NCI-H2196 (cell line): ENCODE data around the gene SLC7A4.

Source experiments
- DNase-seq: peaks from one replicate; lab custom pipeline; 2025; ENCODE audit not compliant: unreplicated experiment; lab: John Stamatoyannopoulos, UW

Gene SLC7A4

DNA sequence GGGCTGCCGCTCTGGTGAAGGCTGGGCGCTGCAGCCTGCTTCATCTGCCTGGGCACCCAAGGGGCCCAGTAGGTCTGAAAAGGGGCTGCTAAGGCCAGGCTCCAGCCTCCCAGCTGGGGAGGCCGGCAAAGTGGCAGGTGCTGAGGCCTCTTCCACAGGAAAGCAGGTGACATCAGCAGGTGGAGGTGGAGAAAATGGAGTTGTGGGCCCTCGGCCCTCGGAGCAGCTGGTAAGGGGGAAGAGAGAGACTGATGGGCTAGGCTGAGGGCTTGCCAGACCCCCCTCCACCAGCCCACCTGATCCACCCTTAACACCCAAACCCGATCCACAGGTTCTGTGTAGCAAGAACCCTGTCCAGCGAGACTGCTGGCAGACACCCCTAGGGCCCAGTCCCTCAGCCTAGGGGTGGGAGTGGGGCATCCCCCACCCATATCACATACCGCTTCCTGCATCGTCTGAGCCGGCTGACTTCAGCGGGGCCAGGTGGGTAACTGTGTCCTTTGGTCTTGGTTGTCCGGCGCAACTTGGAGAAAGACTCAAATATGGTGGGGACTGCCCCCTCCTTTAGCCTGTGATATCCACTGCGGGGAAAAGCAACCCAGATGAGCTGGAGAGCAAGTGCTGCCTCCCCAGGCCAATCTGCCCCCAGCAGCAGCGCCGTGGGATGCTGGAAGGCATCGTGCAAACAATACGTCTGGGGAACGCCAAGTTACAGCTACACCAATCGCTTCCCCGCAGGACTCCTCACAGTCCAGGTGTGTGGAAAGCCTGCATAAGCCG is 32.0 kb downstream of the SLC7A4 start:
- DNase-seq, result no peak

DNA sequence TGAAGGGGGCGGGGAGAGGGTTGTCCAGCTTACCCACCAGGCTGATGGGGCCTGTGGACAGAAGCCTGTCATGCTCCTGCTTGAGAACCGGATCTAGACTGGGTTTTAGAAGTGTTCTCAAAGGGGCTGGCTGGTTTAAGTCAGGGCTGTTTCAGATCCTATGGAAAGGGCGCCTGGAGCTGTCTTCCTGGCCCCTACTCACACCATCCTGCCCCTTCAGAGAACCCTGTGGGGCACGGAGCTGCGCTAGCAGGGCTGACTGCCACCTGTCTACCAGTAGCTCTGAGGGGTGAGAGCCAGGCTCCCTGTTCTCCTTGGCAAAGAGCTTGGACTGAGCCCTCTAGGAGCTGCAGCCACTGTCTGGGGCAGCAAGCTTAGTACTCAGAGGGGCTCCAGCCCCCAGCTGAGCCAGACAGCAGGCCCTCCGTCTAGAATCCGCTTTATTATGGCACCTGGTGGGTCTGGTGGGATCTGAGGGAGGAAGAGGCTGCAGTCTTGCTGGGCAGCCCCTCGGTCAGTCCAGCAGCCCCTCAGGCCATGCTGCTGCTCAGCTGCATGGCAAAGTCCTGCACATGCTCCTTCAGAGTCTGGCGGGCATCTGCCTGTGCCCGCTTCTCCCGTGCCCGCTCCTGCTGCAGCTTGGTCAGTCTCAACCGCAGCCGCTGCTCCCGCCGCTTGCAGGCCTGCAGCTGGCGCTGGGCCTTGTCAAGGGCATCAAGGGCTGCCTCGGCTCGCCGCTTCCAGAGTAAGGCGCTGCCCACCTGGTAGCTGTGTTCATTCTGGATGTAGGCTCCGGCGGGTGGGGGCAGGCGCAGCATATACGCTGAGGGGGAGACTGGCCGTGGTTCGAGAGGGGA is 32.8 kb downstream of the SLC7A4 start:
- DNase-seq, result no peak

DNA sequence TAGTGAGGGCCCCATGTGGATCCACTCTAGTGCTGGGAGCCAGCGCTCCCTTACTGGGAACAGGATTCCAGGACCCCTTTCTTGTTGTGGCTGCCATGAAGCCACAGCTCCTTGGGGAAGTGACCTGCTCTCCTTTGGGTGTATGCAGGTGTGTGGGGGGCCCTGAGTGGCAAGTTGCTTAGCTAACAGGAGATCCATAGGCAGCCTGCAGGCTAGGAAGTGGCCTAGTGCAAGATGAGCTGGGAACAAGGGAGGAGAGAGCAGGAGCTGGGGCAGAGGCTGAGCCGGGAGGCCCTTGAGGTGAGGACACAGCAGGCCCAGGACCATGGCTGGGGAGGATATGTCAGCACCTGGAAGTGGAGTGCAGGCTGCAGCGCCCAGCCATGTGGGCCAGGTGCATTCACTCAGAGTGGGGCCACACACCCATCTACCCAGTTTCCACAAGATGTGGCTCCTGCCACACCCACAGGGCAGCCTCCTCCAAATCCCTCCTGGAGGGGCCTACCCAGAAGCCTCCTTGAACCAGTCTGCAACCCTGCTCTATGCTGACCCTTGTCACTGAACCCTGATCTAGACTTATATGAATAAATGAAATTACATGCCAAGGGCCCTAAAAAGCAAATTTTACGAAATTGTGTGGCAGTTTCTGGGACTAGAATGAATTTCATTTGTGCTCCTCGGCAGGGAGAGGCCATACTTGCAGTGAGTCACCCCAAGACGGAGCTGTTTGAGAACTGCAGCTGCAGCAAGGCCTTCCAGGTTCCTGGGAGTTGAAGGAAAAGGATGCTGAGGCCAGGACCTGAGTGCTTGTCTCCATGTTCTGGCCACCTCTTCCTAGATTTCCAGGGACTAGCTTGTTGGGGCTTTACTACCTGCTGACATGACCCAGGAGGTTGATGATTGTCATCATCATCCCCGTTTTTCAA is 33.7 kb downstream of the SLC7A4 start:
- DNase-seq, result no peak

DNA sequence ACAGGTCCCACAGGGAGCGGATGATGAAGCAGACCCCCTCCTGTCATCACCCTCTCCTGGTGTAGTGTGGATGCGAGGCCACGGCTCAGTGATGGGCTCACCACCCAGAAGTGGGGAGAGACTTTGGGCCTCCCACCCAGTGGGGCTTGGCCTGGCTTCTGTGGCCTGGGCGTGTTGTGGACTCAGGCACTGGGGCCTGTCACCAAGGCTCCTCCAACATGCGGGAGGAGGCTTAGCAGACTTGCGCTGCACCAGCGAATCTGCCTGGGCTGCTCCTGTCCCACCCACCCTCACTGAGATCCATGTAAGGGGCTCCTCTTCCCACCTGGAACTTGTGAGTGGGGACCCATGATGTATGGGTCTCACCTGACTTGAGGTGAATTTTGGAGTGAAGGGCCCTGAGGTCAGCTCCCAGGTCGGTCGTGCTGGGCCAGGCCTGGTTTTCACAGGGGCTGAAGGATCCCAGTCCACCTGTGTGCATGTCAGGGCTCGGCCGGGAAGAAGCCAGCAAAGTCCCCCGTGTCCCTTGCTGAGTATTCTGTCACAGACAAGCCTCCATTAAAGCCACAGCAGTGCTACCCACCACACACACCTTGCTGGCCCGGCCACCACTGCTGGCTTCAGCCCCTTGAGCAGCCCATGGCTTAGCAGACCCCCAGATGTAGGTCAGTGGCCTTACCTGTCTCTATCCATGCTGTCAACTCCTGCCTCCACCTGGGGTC is 34.7 kb downstream of the SLC7A4 start:
- DNase-seq, result no peak

DNA sequence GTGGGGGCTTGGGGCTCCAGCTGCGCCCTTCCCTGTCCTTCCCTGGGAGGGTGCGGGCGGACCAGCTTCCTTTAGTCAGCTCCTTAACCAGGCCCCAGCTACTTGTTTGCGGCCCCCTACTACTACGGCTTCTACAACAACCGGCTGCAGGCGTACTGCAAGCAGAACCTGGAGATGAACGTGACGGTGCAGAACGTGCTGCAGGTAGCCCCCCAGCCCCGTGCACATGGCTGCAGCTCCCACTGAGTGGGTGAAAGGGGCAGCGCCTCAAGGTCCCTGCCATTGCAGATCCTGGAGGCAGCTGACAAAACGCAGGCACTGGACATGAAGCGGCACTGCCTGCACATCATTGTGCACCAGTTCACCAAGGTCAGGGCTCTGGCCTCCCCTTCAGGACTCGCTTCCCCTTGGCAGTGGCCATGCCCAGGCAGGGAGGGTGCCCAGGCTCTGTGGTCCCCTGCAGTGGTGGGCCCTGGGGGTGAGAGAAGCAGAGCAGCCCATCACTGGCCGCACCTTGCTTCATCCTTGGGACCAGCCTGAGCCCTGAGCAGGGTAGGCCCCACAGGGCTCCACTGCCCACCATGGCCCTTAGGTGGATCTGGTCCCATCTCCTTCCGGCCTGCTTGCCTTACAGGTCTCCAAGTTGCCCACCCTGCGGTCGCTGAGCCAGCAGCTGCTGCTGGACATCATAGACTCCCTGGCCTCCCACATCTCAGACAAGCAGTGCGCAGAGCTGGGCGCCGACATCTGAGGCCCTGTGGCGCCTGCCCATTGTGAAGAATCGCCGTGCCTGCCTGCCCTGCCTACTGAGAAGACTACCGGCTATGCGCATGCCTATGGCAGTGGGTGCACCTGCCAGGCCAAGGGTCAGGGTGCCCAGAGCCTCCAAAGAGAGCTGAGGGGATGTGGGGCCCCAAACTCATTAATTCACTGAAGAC is 35.5 kb downstream of the SLC7A4 start:
- DNase-seq, result no peak

DNA sequence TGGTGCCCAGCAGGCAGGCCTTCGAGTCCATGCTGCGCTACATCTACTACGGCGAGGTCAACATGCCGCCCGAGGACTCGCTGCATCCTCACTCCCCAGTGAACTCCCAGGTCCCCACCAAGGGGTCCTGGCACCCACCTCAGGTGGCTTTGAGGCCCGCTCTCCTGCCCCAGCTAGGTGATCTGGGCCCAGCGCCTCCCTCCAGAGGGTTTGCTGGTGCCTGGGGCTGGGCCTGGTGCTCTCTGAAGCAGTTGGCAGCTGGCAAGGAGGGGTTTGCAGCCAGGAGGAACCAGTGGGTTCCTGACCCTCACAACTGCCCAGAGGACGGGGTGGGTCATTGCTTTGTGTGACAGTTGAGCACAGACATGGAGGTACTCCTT is 36.3 kb downstream of the SLC7A4 start:
- no peak for DNase-seq

DNA sequence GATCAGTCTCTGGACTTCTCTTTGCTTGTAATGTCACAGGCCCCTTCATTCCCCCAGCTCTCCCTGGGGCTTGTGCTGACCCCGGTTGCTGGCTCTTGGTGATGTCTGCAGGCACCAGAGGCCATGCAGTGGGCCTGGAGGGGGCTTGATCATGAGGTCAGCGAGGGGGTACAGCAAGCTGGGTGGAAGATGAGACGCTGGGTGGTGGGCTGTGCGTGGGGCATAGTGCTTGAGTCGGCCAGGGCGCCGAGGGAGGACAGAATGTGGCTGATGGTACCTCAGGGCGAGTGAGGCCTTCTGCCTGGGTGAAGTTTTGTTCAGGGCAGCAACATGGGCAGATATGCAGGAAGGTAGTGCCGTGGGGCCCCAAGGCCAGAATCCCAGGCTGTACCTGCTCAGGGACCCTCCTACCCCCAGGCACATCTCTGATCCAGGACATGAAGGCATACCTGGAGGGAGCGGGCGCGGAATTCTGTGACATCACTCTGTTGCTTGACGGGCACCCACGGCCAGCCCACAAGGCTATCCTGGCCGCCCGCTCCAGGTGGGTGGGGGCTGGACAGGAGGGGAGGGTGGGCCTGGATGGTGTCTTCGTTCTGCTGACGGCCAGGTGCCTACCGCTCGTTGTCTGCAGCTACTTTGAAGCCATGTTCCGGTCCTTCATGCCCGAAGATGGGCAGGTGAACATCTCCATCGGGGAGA is 36.9 kb downstream of the SLC7A4 start:
- DNase-seq, result no peak

DNA sequence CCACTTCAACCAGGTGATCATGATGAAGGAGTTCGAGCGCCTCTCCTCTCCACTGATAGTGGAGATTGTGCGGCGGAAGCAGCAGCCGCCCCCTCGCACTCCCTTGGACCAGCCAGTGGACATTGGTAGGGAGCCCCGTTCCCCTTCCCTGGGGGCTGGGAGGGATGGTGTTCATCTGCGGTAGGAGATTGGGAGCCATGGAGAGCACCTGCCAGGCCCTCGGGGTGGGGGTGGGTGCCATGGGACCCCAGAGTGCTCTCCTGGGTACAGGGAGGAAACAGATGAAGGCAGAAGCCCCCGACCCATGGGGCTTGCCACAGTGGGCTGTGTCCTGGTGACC is 37.5 kb downstream of the SLC7A4 start:
- no peak for DNase-seq

DNA sequence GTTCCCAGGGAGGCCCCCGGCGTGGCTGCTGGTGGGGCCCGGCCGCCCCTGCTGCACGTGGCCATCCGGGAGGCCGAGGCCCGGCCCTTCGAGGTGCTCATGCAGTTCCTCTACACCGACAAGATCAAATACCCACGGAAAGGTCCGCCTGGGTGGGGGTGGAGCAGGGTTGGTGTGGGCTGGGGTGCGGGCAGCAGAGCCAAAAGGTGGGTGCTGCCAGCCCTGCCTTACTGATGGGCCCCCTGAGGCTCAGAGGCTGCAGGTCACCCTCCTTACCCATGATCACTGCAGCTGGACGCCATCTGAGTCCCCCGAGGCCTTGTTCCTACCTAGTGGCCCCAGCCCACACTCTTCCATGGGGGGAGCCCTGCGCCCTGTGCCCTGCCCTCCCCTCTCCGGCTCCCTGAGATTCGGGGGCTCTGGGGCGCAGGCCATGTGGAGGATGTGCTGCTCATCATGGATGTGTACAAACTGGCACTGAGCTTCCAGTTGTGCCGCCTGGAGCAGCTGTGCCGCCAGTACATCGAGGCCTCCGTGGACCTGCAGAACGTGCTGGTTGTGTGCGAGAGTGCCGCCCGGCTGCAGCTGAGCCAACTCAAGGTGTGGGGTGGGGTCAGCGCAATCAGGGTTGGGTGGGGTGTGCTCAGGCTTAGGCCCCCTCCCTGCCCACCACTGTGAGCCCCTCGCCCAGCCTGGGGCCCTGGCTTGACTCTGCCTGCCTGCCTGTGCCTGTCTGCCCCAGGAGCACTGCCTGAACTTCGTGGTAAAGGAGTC is 38.0 kb downstream of the SLC7A4 start:
- DNase-seq, result no peak

DNA sequence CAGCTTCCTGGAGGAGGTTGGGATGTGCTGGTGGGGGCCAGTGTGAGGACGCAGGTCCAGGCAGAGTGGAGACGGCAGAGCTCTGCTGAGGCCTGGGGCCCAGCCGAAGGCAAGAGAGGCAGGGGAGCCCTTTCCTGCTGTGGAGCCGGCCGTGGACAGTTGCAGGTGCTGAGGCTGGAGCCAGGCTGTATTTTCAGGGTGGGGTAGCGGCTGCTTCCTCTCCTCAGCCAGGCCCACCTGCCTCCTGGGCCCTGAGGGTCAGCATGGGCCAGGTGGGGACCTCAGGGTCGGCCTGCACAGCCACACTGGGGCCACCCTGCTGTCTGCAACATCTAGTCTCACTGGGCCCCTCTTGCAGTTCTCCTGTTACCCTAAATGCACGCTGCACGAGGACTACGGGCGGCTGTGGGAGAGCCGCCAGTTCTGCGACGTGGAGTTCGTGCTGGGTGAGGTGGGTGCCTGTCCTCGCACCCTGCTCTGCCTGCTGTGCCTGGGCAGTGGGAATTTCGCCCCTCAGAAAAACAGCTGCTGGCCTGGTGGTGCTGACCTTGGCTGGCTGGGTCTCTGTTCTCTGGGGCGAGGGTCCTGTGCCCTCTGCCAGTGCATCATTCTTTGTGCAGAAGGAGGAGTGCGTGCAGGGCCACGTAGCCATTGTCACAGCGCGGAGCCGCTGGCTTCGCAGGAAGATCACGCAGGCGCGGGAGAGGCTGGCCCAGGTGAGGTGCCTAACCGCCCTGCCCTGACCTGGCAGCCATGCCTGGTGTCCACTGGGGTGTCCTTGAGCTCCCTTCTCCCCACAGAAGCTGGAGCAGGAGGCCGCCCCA is 38.8 kb downstream of the SLC7A4 start:
- DNase-seq, result no peak

DNA sequence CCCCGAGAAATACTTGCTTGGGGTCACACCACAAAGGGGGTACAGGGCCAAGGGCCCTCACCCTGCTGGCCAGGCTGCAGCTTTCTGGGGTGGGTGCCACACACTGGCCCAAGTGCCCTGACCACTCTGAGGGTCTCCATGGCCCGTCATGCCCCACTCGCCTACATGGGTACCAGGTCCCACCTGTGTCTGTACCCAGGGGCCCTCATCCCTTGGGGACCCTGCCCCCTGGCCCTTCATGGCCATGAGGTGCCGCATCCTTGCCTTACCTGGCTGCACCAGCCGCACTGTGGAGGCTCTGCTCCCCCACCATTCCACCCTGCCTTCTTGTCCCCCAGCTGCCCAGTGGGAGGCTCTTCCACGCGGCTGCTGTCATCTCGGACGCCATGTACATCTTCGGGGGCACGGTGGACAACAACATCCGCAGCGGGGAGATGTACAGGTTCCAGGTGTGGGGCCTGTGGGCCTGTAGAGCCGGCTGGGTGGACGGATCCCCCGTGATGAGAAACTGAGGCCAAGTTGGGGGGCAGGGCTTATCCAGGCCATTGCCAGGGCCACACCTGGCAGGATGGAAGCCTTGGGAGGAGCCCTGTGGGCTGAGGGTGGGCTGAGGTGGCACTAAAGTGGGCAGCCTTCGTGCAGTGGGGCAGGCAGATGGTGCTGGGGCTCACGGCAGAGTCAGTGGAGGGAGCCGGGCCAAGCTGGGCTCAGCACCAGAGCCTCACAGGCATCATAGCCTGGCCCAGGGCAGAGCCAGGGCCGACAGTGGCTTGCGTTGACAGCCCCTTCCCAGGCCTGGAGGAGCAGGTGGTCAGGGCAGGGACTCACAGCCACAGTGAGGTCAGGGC is 39.7 kb downstream of the SLC7A4 start:
- no peak for DNase-seq

DNA sequence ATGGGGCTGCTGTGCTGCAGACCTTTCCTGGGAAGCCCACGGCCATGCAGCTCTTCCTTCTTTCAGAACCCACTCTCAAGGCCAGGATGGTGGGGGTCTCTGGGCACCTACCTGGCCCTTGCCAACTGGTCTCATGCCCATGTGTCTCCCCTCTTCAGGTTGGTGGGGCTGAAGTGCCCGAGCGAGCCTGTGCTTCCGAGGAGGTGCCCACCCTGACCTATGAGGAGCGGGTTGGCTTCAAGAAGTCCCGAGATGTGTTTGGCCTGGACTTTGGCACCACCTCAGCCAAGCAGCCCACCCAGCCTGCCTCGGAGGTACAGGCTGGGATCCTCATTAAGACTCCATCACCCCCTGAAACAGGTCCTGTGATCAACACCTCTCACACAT is 40.3 kb downstream of the SLC7A4 start:
- DNase-seq, result no peak

DNA sequence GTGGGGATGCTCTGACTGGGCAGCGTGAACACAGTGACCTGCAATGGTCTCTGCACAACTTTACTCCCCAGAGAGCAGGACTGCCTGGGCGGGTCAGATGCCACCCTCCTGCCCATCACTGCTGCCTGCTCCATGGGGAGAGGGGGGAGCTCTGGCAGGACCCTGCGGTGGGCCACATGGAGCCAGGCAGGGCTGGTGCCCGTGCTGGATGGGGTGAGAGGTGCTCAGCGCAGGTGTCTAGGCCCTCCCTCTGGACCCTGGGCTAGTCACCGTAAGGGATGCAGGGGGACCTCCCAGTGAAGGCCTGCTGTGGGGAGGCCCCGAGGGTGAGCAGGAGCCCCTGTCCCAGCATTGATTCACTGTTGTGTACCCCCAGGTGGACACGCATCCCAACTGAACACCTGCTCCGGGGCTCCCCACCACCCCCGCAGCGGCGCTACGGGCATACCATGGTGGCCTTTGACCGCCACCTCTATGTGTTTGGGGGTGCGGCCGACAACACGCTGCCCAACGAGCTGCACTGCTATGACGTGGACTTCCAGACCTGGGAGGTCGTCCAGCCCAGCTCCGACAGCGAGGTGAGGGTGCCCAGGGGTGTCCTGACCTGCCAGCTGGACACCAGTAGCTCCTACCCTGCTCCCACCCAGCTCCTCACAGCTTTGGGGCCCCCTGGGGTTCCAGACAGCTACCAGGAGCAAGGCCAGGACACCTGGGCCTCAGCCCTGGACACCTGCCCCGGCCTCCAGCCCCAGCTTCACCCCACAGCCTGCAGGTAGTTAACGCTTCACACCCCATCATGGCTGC is 40.9 kb downstream of the SLC7A4 start:
- no peak for DNase-seq

DNA sequence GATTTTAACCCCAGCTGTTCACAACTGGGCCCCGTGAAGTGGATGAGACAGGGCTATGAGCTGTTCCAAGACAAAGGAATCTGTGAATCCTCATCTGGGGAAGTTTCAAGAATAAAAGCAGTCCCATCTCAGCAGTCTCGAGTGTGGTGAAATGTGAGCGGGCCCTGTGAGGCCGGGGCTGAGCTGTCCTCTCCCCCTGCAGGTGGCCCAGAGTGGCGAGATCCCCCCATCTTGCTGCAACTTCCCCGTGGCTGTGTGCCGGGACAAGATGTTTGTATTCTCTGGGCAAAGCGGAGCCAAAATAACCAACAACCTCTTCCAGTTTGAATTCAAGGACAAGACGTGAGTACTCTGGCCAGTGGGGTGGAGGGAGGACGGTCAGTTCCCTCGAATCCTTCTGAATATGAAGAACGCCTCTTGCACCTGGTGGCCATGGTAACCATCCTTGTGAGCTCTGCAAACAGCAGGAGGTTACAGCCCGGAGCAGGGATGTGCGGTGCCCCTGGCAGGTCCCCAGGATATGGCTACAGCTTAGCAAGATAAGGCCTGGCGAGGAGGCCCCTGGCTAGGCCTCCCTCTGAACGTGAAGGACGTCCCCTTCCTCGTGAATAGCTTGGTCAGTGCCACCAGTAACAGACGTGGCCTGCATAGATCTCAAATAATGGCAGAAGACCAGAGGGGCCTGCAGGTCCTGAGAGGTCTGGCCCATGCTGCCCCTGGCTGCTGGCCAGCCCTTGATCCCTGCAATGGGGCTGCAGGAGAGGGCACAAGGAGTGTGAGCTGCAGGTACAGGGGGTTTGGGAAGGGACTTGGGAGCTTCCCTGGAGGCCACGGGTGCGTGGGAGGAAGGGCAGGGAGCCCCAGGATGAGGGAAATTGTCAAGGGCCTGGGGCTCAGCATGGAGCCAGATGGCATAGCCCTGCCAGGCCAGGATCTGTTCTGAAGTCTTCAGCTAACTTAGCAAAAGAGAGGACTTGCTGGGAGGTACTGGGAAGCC is 41.9 kb downstream of the SLC7A4 start:
- no peak for DNase-seq
